ENCODE measurements around the gene MUC4. TPM values are rescaled to one million over a fixed set of nuclear protein-coding genes. Genes with fewer than 3 reads are reported as not detected.
A peak's percentile ranks its signal among the peaks of the same experiment; 100 is the strongest.

Gene MUC4
- total and polyA plus RNA-seq, 2 of the 4 experiments (the other 2 are of a cell fraction): not detected

DNA sequence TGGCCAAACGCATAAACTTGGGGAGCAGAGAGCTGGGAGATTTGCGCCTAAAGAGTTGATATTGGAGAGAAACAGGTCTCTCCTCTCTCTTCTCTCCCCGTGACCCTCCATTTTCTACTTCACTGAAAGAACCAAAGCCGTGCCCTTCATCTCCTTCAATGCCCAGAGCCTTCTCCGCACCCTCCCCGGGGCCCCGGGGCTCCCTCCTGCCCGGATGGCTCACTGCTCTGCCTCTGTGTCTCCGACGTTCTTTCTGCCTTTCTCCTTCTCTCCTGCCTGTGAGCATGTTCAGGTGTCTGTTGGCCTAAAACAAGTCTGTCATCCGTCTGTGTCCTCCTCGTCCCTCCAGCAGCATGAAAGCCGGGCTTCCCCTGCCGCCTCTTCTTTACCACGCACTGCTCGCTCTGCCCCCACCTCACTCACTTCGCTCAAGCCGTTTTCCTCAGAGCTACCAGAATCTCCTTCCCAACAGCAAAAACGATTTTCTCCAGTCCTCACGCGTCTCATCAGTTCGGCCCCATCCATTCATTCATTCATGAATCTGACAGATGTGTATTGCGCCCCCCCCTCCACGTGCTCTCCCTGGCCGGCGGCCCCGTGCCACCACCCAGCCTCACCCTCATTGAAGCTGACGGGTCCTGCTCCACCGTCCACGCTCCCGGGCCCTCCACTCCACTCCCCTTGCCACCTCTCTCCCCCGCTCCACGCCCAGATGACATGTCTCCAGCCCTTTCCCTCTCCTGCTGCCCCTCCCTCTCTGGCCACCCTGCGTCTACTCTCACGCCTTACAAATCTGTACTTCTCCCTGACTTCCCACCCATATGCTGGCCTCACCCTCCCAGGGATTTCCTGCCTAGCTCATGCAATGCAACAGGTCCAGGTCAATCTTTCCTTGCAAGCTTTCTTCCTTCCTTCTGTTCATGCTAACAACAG, 10.2 kb downstream of the MUC4 start:
- no peaks in the 10 kb centered on the region for H3K9me3 ChIP-seq (ENCODE audit: control insufficient read depth, insufficient read depth, low read length)
- H2AK5ac ChIP-seq (ENCODE audit: low read depth, low read length): no peak overlapping the region
- H3K14ac ChIP-seq (replicated peaks; ENCODE audit: low read depth, low read length): no peak overlapping the region
- no peak for ATAC-seq (ENCODE audit: low read depth)
- H4K8ac ChIP-seq (ENCODE audit: low read depth in 2 of 2, low read length in 2 of 2): no peak overlapping the region
- no peaks in the 10 kb centered on the region for H3K4me1 ChIP-seq (ENCODE audit: control insufficient read depth, insufficient read depth, low read length)
- H2BK20ac ChIP-seq (ENCODE audit: low read depth, low read length): no peak overlapping the region
- no peak overlapping the region for H3K9ac ChIP-seq (ENCODE audit: low read depth, low read length)
- no peak overlapping the region for H3K27ac ChIP-seq (ENCODE audit: insufficient read depth, low read length)
- no peak overlapping the region for H4K5ac ChIP-seq (ENCODE audit: low read depth, low read length)
- no peak overlapping the region for H3K4me2 ChIP-seq (ENCODE audit: low read depth, low read length)
- no peak overlapping the region for H2BK120ac ChIP-seq (ENCODE audit: low read depth, low read length)
- intact Hi-C loops (cut with micrococcal nuclease): no loop called here
- dilution Hi-C loops (cut with HindIII; ENCODE audit: low sequenced_read_pairs, unreplicated experiment): no loop called here
- ChIA-PET CTCF (no interaction called here), POLR2A (ENCODE audit: unreplicated experiment) (no interaction called here)
- H4K91ac ChIP-seq (ENCODE audit: insufficient read depth, low read depth, low read length): no peak overlapping the region
- no TSS peak for BruUV-seq (replicated peaks)
- no peak overlapping the region for H2BK15ac ChIP-seq (ENCODE audit: low read depth, low read length)
- no peak overlapping the region for H3K23ac ChIP-seq (ENCODE audit: low read depth, low read length)
- no peak overlapping the region for H3K4me3 ChIP-seq (ENCODE audit: insufficient read depth, low read depth, low read length)
- no peaks in the 10 kb centered on the region for H3K9me1 ChIP-seq (ENCODE audit: insufficient read depth, low read length)
- H3K79me1 ChIP-seq (ENCODE audit: low read depth in 1 of 2, low read length in 2 of 2): no peaks in the 10 kb centered on the region
- WGBS, 2 experiments (ENCODE audit: extremely low coverage in 2 of 2, insufficient read length in 1 of 2): 62% methylated on average over 24 of the region's 35 CpGs; no CpG with 5 or more reads in 1 of the 2 experiments
- H2AFZ ChIP-seq (replicated peaks; ENCODE audit: low read length, poor library complexity): no peak overlapping the region
- H3K4ac ChIP-seq (ENCODE audit: low read depth, low read length): no peak overlapping the region
- no peak for DNase-seq
- TF ChIP-seq RFX5 (IDR thresholded peaks at IDR 0.05; ENCODE audit: low read depth, low read length): no peak
- TF ChIP-seq, protein P1, sequence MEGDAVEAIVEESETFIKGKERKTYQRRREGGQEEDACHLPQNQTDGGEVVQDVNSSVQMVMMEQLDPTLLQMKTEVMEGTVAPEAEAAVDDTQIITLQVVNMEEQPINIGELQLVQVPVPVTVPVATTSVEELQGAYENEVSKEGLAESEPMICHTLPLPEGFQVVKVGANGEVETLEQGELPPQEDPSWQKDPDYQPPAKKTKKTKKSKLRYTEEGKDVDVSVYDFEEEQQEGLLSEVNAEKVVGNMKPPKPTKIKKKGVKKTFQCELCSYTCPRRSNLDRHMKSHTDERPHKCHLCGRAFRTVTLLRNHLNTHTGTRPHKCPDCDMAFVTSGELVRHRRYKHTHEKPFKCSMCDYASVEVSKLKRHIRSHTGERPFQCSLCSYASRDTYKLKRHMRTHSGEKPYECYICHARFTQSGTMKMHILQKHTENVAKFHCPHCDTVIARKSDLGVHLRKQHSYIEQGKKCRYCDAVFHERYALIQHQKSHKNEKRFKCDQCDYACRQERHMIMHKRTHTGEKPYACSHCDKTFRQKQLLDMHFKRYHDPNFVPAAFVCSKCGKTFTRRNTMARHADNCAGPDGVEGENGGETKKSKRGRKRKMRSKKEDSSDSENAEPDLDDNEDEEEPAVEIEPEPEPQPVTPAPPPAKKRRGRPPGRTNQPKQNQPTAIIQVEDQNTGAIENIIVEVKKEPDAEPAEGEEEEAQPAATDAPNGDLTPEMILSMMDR (conservative IDR thresholded peaks at IDR 0.05; ENCODE audit: low read depth, low read length): no peak
- TF ChIP-seq FOS (IDR thresholded peaks at IDR 0.05; ENCODE audit: low read depth, low read length): no peak
- no peak for TF ChIP-seq RAD21 (IDR thresholded peaks at IDR 0.05; ENCODE audit: low read length)
- TF ChIP-seq, protein P2, sequence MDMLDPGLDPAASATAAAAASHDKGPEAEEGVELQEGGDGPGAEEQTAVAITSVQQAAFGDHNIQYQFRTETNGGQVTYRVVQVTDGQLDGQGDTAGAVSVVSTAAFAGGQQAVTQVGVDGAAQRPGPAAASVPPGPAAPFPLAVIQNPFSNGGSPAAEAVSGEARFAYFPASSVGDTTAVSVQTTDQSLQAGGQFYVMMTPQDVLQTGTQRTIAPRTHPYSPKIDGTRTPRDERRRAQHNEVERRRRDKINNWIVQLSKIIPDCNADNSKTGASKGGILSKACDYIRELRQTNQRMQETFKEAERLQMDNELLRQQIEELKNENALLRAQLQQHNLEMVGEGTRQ (IDR thresholded peaks at IDR 0.05; ENCODE audit: low read depth, low read length): no peak
- no peak for TF ChIP-seq NFE2L2 (IDR thresholded peaks at IDR 0.05; ENCODE audit: low read depth, low read length)
- no peak for TF ChIP-seq ELK1 (IDR thresholded peaks at IDR 0.05; ENCODE audit: borderline replicate concordance, low read depth, low read length)
- TF ChIP-seq CEBPB (IDR thresholded peaks at IDR 0.05; ENCODE audit: low read depth, low read length): no peak
- H2BK5ac ChIP-seq (ENCODE audit: low read depth, low read length, poor library complexity, severe bottlenecking): no peak overlapping the region
- H4K20me1 ChIP-seq (ENCODE audit: insufficient read depth, low read length): no peaks in the 10 kb centered on the region
- H2AK9ac ChIP-seq (replicated peaks; ENCODE audit: low read depth, low read length, poor library complexity): peak overlapping the region; percentile 13
- no peaks in the 10 kb centered on the region for H3K36me3 ChIP-seq (ENCODE audit: control insufficient read depth, insufficient read depth, low read length)
- in situ Hi-C loops (cut with MboI; ENCODE audit: low sequenced_read_pairs): no loop called here
- peaks cover 51% of the 10 kb centered on the region for H3K27me3 ChIP-seq (ENCODE audit: control insufficient read depth, insufficient read depth, low read length)
- H3K56ac ChIP-seq (ENCODE audit: extremely low read depth, insufficient read depth, low read length): no peak overlapping the region
- H3K18ac ChIP-seq (ENCODE audit: low read depth, low read length): no peak overlapping the region

Data from IMR-90 (cell line).